HG03175 (cell line): ENCODE results near the gene CCNA1.

Source experiments
- ATAC-seq: cut with Tn5 transposase; IDR thresholded peaks from one replicate; pipeline ENCODE4 v1.9.1; 2021; ENCODE audit warnings: mild to moderate bottlenecking, moderate library complexity; ENCODE audit not compliant: unreplicated experiment

The CCNA1 gene

GRCh38 chr13:36432106-36432544 lies at the start of gene CCNA1:
CCNA1 (plus strand) TSS chr13:36432495; CDS start chr13:36433057, 562 bp downstream.
- ATAC-seq: no peak

GRCh38 chr13:36385489-36385888 lies 46.8 kb upstream of the CCNA1 start:
- ATAC-seq: no peak

GRCh38 chr13:36395280-36395679 lies 37.0 kb upstream of the CCNA1 start:
- no peak for ATAC-seq

- no peak for ATAC-seq
Observed at GRCh38 chr13:36405151-36405550, 27.1 kb upstream of the CCNA1 start.

- no peak for ATAC-seq
Observed at GRCh38 chr13:36412736-36413135, 19.6 kb upstream of the CCNA1 start.

- ATAC-seq: no peak
Observed at GRCh38 chr13:36413161-36413560, 19.1 kb upstream of the CCNA1 start.

- no peak for ATAC-seq
Observed at GRCh38 chr13:36414461-36414860, 17.8 kb upstream of the CCNA1 start.

GRCh38 chr13:36417331-36417730 lies 15.0 kb upstream of the CCNA1 start:
- no peak for ATAC-seq

GRCh38 chr13:36418022-36418805 lies 14.1 kb upstream of the CCNA1 start:
- ATAC-seq: peak; percentile 87

- ATAC-seq: peak; percentile 77
Observed at GRCh38 chr13:36420437-36420891, 11.8 kb upstream of the CCNA1 start.

GRCh38 chr13:36421447-36421846 lies 10.8 kb upstream of the CCNA1 start:
- ATAC-seq: no peak

GRCh38 chr13:36428086-36428485 lies 4.2 kb upstream of the CCNA1 start:
- ATAC-seq: no peak

- no peak for ATAC-seq
Observed at GRCh38 chr13:36430247-36431203, 1.8 kb upstream of the CCNA1 start.

GRCh38 chr13:36431204-36432105 lies 840 bp upstream of the CCNA1 start:
- no peak for ATAC-seq

GRCh38 chr13:36436811-36437210 lies 4.5 kb downstream of the CCNA1 start:
- ATAC-seq: no peak

GRCh38 chr13:36438594-36439483 lies 6.5 kb downstream of the CCNA1 start:
- ATAC-seq: no peak

- no peak for ATAC-seq
Observed at GRCh38 chr13:36445278-36445677, 13.0 kb downstream of the CCNA1 start.

GRCh38 chr13:36445891-36446351 lies 13.6 kb downstream of the CCNA1 start:
- ATAC-seq: no peak

- ATAC-seq: no peak
Observed at GRCh38 chr13:36447501-36447900, 15.2 kb downstream of the CCNA1 start.
